Measurements from ENCODE around the gene PLIN1. TPM values are rescaled to one million over a fixed set of nuclear protein-coding genes. Genes with fewer than 3 reads are reported as not detected.

The PLIN1 gene
- total RNA-seq, 1 donor from 2014 or later: 9.9 TPM

DNA sequence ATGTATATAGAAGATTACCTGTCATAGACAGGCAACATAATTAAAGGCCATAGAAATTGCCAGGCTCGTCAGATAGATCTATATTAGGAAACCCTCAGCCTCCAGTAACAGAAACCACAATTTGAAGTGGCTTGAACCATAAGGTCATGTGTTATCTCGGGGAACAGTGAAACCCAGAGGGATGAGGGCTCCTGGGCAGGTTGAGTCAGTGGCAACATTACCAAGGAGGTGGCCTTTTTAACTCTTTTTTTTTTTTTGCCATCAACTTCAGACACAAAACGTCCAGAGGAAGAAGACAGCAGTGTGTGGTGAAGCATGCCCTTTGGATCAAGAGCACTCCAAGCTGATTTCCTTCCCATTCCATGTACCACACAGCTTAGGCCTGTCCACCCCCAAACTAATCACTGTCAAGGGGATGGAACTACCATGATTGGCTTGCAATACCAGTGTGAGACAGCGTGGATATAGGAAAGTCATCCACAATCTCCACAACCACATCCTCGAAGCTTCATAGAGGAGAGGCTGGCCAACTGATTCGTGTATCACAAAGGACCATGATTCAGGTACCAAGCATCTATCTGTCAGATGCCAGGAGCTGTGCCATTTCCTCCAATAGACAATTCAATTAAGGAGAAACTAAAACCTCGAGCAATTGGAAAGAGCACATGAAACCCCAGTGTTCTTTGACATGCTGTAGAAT lies 22.9 kb downstream of the PLIN1 start:
- intact Hi-C loops (cut with DNase I): no loop called here
- DNase-seq (no peak), ATAC-seq (ENCODE audit: poor library complexity) (no peak)

DNA sequence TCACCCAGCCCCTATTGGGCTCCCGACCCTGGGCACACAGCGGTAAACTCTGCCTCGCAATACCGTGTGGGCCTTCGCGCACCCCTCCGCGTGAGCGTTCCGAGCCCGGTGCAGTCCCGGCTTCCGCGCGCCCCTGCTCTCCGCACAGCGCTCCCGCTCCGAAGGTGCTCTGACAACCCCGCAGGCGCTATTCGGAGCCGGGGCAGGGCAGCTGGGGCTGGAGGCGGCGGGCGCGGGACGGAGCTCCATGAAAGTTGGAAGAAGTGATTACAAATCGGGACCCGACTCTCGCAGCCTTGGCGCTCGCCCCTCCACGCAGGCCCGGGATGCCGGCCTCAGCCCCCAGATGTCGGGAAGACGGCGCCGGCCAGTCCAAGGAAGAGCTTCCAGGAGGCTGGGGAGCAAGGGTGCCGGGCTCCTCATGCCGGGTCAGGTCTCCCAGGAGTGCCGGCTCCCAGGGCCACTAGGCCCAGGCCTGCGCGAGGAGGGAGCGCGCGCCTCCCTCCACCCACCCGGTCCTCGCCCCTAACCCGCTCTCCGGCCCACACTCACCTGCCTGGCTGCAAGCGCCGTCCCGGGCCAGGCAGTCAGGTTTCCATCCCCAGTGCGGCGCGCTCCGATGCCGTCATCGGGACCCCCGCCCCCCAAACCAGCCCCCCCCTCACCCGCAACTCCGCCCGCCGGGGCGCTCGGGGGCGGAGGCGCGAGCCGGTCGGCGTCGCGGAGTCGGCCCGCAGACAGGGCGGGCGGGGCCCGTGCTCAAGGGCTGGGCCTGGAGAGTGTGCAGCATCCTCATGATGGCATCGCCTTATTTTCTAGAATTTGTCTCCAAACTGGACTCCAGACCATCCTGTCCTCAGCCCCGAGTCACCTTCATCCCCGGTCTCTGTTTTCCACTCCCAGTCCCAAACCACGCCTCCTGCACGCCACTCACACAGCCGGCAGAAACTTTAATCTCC lies 24.0 kb downstream of the PLIN1 start, which contains the start of gene KIF7:
TSS of gene KIF7 (minus strand) at position 621 of the 959 bp plus-strand sequence. CDS start 2,537 bp downstream, outside the sequence.
- DNase-seq: no peak
- peak; percentile 82 for ATAC-seq (ENCODE audit: poor library complexity)
- intact Hi-C loops (cut with DNase I): no loop called here

DNA sequence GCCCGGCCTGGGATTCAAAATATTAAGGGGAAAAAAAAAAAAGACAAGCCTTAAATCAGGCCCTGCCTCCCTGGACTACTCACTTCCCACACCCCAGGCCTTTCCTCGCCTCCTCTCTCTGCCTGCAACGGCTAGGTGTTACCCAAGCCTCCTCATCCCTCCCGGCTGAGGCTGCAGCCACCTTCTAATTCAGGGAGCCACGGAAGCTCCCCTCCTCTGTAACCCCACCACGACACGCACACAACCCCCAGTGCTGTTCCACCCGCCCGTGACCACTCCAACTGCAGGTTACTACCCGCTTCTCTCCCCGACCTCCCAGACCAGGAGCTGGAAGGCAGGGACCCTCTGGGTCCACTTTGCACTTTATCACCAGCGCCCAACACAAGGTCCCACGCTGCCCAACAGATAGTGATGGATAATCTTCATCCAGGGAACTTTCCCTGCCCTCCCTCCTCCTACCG lies 24.8 kb downstream of the PLIN1 start:
- ATAC-seq (ENCODE audit: poor library complexity) (no peak), DNase-seq (no peak)
- intact Hi-C loops (cut with DNase I): no loop called here

- intact Hi-C loops (cut with DNase I): no loop called here
- ATAC-seq (ENCODE audit: poor library complexity): no peak
- no peak for DNase-seq
These were observed 25.6 kb downstream of the PLIN1 start for GRCh38 chr15:89653578-89653977.

GRCh38 chr15:89652666-89653065 lies 26.5 kb downstream of the PLIN1 start:
- no peak for ATAC-seq (ENCODE audit: poor library complexity)
- no peak for DNase-seq
- intact Hi-C loops (cut with DNase I): no loop called here

DNA sequence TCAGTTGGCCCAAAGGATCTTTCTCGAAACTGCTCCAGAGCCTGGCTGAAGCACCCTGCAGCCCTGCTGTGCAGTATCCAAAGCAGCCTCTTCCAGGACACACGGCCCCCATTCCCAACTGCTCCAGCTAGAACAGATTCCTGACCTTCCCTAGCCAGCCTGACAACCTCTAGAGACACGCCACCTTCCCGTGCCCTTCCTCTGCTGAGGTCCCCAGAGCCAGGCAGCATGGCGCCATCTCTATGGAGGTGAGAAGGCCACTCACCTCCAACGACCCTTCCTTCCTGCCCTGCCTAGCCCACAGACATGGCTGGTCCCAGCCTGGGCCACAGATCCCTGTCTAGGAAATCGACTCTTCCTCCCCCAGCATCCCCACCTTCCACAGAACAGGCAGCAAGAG lies 27.0 kb downstream of the PLIN1 start:
- DNase-seq (no peak), ATAC-seq (ENCODE audit: poor library complexity) (no peak)
- intact Hi-C loops (cut with DNase I): no loop called here

DNA sequence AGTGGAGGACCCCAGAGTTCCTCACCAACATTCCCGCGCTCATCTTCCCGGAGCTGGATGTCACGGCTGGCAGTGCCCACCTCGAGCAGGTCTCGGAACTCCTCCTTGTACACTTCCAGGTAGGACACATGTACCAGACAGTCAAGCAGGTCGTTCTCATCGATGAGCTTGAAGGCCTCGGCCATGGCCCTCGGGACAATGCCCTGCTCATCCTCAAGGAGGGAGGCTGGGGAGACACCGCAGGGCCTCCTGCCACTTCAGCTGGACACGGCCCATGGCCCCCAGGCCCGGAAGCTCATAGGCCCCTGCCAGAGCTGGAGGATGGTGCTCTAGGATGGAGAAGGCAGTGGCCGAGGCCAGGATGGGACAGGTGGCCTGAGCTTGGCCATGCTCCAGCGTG lies 29.5 kb downstream of the PLIN1 start:
- no peak for ATAC-seq (ENCODE audit: poor library complexity)
- intact Hi-C loops (cut with DNase I): loop anchor here (10.0 kb wide), 1 partner anchor 95 kb away; no protein-coding TSS in a partner anchor
- DNase-seq: no peak

DNA sequence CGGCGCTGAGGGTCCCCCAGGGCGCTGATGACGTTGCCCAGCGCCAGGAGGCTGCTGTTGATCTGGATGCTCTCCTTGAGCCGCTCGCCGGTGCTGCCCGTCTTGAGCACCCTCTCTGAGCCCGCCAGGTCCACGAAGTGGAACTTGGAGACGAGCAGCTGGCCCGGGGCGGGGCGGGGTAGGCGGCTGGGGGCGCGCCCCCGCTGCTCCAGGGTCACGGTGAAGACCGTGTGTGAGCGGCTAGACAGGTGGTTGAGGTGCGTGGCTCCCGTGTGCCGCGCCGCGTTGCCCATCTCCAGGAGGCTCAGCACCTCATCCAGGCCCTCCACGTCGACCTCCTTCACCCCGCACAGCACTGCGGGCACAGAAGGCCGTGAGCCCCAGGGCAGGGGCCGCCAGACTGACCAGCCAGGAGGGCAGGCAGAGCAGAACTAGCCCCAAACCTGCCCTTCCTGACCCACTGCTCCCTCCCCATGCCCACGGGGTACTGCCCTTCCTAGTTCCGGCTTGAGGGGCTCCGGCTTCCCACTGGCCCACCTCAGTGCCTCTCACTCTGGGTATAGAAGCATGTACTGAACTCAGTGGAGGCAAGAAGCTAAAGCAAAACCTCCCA lies 30.0 kb downstream of the PLIN1 start:
- intact Hi-C loops (cut with DNase I): loop anchor here (10.0 kb wide), 1 partner anchor 96 kb away; no protein-coding TSS in a partner anchor
- DNase-seq: no peak
- ATAC-seq (ENCODE audit: poor library complexity): no peak

- DNase-seq: no peak
- intact Hi-C loops (cut with DNase I): loop anchor here (10.0 kb wide), 1 partner anchor 96 kb away; no protein-coding TSS in a partner anchor
- ATAC-seq (ENCODE audit: poor library complexity): no peak
These were observed 30.8 kb downstream of the PLIN1 start for GRCh38 chr15:89648106-89649012.

GRCh38 chr15:89647191-89647851 lies 31.8 kb downstream of the PLIN1 start:
- ATAC-seq (ENCODE audit: poor library complexity) (peak; percentile 84), DNase-seq (peak; percentile 91)
- intact Hi-C loops (cut with DNase I): loop anchor here (10.0 kb wide), 1 partner anchor 97 kb away; no protein-coding TSS in a partner anchor

DNA sequence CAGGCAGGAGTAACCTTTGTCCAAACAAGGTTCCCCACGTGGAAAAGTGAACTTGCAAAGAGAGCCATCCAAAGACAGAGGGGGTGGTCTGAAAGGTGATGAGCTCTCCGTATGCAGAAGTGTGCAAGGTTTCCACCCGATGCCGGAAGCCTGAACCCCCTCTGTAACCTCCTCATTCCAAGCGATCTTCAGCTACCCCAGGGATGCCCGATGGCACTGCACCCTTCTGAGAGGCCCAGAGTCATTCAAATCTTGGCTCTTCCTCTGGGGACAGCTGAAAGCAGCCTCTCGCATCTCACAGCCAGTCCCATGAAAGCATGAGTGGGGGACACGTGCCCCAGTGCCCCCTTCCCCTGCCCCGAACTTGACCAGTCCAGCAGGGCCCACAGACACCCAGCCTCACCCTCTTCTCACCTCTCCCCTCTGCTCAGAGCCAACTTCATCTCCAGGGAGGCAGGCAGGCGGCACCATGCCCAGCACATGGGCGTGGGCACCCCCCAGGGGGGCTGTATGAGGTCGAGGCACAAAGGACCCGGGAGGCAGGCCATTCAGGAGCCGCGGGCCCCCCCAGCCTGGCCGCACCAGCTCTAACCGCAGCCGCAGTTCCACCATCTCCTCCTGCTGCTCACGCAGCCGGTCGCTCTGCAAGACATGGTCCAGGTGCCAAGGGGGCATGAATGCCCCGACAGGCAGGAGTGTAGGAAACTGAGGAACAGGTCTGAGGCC lies 32.6 kb downstream of the PLIN1 start:
- DNase-seq (no peak), ATAC-seq (ENCODE audit: poor library complexity) (no peak)
- intact Hi-C loops (cut with DNase I): loop anchor here (10.0 kb wide), 1 partner anchor 98 kb away; no protein-coding TSS in a partner anchor

GRCh38 chr15:89645680-89646079 lies 33.5 kb downstream of the PLIN1 start:
- intact Hi-C loops (cut with DNase I): loop anchor here (10.0 kb wide), 1 partner anchor 99 kb away; no protein-coding TSS in a partner anchor
- ATAC-seq (ENCODE audit: poor library complexity): no peak
- no peak for DNase-seq

GRCh38 chr15:89642106-89642505 lies 37.1 kb downstream of the PLIN1 start:
- ATAC-seq (ENCODE audit: poor library complexity): no peak

DNA sequence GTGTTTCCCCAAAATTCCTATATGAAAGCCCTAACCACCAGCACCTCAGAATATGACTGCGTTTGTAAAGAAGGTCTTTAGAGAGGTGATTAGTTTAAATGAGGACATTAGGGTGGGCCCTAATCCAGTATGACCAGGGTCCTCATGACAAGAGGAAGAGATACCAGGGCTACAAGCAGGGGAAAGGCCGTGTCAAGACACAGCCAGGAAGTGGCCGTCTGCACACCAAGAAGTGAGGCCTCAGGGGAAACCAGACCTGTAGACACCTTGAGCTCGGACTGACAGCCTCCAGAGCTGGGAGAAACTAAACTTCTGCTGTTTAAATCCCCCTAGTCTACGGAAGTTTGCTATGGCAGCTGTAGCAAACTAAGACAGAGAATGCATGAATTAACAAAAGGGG lies 38.1 kb downstream of the PLIN1 start:
- no peak for DNase-seq
- ATAC-seq (ENCODE audit: poor library complexity): no peak
- intact Hi-C loops (cut with DNase I): loop anchor here (10.0 kb wide), 1 partner anchor 104 kb away; no protein-coding TSS in a partner anchor

More at GRCh38 chr15:89642106-89642505, 37.1 kb downstream of the PLIN1 start:
- DNase-seq: no peak
- intact Hi-C loops (cut with DNase I): loop anchor here (10.0 kb wide), 1 partner anchor 103 kb away; no protein-coding TSS in a partner anchor

DNA sequence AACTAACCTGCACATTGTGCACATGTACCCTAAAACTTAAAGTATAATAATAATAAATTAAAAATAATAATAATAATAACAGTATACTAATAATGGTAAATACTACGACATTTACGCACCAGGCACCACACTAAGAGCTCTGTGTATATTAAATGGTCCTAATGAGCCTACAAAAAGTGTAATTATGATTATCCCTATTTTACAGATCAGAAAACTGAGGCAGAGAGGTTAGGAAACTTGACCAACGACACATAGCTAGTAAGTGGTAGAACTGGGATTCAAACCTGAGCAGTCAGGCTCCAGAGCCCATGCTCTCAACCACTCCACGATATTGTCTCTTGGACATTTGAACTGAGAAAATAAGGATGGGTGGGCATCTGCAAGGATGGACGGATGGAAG lies 38.9 kb downstream of the PLIN1 start:
- intact Hi-C loops (cut with DNase I): loop anchor here (10.0 kb wide), 1 partner anchor 105 kb away; no protein-coding TSS in a partner anchor
- DNase-seq (no peak), ATAC-seq (ENCODE audit: poor library complexity) (no peak)

DNA sequence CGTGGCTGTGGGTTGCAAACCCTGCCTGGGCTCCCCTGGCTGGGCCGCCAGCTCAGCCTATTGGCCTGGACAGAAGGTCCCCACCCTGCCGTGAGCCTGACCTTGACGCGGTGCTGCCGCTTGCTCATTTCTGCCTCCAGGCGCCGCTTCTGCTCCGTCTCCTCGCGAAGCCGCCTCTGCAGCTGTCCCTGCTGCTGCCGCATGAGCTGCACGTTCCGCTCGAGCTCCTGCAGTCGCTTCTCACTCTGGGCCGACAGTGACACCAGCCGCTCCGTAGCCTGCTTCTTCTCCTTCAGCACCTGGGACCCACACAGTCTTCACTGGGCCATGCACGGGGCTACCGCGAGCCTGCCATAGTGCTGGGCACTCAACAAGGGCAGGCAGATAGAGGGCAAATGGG lies 45.6 kb downstream of the PLIN1 start:
- DNase-seq: no peak

More for the DNA sequence above, 45.6 kb downstream of the PLIN1 start:
- no peak for ATAC-seq (ENCODE audit: poor library complexity)
- intact Hi-C loops (cut with DNase I): no loop called here
